Activated T-cell treated with anti-CD3 and anti-CD28 coated beads for 24 hours (primary cell): Measurements from ENCODE around the gene KAT5.
"Not testable (repeated sequence)": the region's sequence is repeated elsewhere in the genome, so short reads cannot be mapped to it uniquely, and the experiment has no call there.

ENCODE experiments used
- DNase-seq: peaks from one replicate; pipeline ENCODE4 v3.0.0-alpha.2; 2020; ENCODE audit warnings: low read depth

The KAT5 gene

DNA sequence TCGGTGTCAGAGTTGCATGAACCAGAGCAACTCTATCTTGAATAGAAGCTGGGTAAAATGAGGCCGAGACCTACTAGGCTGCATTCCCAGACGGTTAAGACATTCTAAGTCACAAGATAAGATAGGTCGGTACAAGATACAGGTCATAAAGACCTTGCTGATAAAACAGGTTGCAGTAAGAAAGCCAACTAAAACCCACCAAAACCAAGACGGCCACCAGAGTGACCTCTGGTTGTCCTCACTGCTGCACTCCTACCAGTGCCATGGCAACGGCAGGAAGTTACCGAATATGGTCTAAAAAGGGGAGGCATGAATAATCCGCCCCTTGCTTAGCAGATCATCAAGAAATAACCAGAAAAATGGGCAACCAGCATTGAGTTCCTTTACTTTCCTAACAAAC is 2.4 kb upstream of the KAT5 start:
- no peak for DNase-seq

DNA sequence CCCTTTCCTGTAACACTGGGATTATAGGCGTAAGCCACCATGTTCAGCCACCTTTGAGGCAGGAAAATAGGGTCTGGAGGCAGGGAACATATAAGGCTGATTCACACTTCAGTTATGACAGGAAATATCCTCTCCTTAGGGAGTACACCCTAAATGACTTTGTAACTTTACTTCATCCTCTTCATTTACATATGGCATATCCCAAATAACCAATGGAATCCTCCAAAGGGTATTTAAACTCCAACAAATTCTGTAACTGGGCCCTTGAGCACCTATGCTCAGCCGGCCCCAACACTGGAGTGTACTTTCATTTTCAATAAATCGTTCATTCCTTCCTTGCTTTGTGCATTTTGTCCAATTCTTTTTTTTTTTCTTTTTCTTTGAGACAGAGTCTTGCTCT is 1.6 kb upstream of the KAT5 start:
- no peak for DNase-seq

DNA sequence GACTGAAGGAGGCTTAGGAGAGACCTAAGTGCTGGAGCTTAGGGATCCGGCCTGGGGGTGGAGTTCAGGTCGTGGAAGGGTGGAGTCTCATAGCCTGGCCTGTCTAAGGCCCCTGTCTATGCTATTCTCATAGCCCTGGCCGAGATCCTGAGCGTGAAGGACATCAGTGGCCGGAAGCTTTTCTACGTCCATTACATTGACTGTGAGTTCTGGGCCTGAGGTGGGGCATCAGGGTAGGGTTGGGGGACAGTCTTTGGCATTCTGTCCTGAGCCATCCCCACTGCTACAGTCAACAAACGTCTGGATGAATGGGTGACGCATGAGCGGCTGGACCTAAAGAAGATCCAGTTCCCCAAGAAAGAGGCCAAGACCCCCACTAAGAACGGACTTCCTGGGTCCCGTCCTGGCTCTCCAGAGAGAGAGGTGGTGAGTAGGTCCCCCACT is 603 bp downstream of the KAT5 start:
- no peak for DNase-seq

DNA sequence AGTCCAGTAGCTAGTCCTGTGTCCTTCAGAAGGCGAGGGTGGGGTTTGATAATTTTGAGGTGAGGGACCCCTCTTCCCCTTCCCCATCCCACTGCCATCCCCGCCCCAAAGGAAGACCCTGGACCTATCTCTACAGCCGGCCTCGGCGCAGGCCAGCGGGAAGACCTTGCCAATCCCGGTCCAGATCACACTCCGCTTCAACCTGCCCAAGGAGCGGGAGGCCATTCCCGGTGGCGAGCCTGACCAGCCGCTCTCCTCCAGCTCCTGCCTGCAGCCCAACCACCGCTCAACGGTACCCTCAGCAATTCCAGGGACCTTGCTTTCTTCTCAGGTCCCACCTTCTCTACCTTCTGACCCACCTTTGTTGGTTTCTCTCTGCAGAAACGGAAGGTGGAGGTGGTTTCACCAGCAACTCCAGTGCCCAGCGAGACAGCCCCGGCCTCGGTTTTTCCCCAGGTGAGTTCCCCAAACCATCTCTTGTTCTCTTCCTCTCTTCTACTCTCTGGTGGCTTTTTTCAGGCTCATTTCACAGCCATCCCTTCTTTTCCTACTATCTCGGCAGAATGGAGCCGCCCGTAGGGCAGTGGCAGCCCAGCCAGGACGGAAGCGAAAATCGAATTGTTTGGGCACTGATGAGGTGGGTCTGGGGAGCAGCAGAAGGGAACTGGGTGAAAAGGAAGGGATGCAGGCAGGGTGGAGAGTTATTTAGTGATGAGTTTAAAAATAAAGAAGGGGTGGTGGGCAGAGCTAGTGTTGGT is 1.3 kb downstream of the KAT5 start:
- DNase-seq = no peak

DNA sequence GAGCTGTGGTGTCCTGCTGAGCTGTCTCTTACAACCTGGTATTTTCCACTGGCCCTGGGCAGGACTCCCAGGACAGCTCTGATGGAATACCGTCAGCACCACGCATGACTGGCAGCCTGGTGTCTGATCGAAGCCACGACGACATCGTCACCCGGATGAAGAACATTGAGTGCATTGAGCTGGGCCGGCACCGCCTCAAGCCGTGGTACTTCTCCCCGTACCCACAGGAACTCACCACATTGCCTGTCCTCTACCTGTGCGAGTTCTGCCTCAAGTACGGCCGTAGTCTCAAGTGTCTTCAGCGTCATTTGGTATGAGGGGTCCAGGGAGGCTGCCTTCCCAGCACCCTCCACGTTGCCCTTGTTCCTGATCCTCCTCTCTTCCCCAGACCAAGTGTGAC is 2.4 kb downstream of the KAT5 start:
- no peak for DNase-seq

DNA sequence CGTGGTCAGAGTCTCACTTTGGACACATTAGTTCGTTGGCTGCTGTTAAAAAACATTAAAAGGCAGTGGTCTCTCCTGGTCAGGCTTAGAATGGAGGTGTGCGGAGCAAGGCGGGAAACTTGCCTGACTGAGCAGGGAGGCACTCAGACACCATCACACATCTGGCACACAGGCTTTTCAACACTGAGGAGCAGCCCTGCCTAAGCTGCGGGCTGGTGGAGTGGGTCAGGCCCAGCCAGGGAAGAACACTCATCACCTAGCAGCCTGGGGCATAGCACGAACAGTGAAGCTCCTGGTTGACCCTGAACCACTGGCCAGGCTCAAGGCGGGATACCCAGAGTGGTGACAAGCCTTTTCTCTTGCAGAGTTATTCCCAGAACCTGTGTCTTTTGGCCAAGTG is 4.2 kb downstream of the KAT5 start:
- no peak for DNase-seq

DNA sequence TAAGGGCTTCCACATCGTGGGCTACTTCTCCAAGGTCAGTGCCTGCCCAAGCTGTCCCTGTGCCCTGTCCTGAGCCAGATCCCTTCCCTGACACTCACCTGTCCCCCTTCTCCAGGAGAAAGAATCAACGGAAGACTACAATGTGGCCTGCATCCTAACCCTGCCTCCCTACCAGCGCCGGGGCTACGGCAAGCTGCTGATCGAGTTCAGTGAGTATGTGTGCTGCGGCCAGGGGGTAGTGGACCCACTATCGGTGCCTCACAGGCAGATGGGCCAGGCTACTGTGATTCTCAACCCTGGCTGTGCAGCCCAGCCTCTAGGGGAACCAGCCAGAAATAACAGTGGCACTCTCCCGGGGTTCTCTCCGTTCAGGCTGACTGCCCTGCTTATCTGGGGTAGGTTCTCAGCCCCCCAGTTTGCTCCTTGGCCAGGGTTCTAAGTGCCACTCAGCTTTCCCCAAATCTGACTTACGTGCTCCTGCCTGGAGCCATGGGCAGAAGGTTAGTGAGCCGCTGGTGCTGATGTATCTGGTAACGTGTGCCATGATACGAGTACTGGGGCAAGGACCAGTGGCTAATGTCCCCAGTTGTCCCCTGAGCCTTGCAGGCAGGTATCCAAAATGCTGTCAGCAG is 4.8 kb downstream of the KAT5 start:
- no peak for DNase-seq

DNA sequence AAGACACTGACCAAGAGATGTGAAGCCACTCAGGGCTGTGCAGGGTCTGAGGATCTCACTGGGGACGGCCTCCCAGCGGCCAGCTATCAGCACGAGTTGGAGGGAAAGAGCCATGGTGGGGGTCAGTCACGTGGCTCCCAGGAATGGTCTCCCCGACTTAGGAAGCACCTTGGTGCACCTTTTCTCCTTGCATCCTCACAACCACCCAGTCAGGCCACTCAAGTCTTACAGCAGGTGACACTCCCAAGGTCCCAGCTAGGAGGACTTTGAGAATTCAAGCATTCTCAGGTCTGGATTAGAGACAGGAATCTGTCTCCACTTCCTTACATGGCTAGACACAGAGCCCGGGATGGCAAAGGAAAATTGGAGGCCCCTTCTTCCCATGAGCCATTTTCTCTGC is 5.9 kb downstream of the KAT5 start:
- DNase-seq = no peak

DNA sequence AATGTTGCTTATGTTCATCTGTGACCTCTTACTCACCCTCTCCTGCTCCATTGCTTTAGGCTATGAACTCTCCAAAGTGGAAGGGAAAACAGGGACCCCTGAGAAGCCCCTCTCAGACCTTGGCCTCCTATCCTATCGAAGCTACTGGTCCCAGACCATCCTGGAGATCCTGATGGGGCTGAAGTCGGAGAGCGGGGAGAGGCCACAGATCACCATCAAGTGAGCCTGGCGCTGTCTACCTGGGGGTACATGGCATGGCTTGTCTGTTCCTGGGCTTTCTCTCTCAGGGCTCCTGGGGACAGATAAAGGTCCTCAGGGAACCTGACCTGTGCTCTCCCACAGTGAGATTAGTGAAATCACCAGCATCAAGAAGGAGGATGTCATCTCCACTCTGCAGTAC is 6.5 kb downstream of the KAT5 start:
- DNase-seq = no peak

DNA sequence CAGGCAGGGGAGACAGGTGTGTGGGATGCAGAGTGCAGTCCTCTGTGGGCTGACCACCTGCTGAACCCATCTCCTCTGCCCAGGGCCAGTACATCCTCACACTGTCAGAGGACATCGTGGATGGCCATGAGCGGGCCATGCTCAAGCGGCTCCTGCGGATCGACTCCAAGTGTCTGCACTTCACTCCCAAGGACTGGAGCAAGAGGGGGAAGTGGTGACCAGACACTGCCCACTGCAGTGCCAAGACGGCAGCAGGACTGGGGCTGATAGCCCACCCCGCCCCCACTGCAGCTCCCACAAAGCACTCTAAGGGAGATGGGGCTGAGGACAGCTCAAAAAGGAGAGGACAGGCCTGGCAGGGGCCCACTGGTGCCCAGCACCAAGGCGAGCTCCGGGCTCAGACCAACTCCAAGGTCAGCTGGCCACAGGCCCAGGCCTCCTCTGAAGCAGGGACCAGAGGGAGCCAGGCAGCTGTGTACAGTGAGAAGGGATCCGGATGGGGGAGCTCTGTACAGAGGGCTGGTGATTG is 7.0 kb downstream of the KAT5 start:
- no peak for DNase-seq

DNA sequence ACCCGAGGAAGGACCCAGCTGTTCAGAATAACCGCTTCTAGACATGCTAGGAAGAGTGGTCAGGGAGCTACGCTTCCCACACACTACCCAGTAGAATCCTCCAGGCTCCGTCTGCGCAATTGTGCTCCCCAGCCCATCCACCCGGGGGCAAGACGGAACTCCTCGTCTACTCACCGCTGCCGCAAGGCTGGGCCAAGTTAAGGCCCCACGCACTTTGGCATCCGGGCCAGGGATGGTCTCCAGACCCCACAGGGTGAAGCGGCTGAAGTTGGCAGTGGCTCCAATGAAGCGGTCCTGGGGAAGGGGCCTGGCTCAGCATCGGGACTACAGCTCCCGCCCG is 7.8 kb downstream of the KAT5 start:
- DNase-seq = no peak

DNA sequence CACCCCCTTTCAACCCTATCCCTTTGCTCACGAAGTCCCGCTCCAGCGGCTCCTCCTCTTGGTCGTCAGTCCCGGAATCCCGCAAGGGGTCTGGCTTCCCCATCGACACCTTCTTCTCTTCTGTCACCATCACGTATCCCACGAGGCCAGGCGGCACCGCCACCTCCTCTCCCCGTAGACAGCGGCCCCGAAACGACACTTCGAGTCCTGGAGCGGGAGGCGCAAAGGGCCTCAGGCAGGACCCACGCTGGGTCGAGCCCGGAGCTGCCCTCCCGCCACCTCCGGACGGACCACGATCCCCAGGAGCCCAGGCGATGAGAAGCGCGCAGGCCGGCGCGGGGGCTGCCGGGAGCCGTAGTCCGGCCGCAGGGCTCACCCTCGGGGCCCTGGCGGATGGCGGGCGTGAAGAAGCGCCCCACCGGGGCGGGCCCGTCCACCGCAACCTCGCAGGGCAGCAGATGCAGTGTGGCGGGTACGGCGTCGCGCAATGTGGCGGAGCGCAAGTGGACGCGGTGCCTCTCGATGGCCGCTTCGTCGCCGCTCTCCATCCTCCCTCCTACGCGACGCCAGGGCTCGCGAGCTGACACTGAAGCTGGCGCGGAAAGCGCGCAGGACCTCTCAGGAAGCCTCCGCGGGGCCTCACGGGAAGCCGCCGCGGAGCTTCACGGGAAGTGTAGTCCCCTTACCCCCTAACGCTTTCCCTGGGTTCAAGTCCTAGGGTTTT is 8.3 kb downstream of the KAT5 start, which contains the start of gene RNASEH2C:
TSS of gene RNASEH2C (minus strand) at position 588 of the 724 bp plus-strand sequence. CDS start at position 548, 40 bp downstream.
- peak; percentile 76 for DNase-seq

DNA sequence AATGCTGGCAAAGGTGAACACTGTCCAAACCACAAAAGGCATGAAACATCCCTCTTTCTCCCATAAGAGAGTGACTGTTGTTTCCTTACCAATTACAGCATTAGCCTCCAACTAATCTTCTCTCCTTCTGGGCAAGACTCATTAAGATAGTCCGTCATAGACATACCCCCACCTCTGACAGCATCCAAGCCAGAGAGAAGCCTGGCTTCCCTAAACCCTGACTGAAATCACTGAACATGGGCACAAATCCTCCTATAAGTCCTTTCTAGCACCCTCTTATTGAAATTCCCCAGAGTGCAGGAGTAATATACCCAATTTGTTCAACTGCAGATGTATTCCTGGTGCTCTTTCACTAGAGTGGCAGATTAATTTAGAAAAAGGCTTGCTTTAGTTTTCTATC is 10.2 kb downstream of the KAT5 start:
- DNase-seq = no peak

DNA sequence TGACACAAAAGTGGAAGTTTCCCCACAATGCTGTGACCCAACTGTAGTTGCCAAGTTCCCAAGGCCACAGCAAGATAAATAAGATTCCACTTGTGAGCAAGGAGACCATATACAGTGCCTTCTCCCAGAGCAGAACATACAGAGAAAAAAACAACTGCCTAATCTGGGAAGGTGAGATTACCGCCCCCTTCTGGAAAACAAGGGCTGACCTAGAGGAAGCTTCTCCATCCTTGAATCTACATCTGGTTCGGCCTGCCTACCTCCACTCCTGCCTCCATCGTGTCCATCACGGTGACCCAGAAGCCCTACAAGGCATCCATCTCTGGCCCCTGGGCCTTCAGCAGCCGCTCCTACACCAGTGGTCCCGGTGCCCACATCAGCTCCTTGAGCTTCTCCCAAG is 14.6 kb downstream of the KAT5 start:
- DNase-seq = no peak

DNA sequence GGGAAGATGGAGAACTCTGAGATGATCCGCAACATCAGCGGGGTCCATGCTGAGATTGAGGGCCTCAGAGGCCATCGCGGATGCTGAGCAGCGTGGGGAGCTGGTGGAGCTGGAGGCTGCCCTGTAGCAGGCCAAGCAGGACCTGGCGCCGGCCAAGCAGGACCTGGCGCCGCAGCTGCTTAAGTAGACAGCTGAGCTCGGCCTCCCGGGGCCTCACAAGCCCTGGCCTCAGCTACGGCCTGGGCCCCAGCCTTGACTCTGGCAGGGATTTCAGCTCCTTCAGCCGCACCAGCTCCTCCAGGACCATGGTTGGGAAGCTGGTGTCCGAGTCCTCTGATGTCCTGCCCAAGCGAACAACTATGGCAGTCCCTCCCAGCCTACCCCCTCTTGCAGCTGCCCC is 15.8 kb downstream of the KAT5 start:
- DNase-seq = no peak

DNA sequence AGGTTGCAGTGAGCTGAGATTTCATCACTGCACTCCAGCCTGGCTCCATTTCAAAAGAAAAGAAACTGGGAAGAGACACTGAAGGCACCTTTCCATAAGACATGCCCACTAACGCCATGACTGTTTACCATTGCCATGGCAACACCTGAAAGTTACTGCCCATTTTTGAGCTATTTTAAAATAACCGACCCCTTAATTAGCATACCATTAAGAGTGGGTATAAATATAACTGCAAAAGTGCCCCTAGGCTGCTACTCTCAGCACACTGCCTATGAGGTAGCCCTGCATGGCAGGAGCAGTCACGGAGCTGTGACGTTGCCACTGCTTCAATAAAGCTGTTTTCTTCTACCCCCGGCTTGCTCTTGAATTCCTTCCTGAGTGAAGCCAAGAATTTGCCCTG is 18.4 kb downstream of the KAT5 start:
- DNase-seq = no peak

DNA sequence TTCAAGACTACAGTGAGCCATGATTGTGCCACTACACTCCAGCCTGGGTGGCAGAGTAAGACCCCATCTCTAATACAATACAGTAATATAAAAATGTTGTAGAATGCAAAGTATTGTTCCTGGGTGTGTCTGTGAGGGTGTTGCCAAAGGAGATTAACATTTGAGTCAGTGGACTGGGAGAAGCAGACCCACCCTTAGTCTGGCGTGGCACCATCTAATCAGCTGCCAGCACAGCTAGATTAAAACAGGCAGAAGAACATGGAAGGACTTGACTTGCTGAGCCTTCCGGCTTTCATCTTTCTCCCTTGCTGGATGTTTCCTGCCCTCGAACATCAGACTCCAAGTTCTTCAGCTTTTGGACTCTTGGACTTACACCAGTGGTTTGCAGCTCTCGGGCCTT is 23.1 kb downstream of the KAT5 start:
- not testable (repeated sequence) for DNase-seq

DNA sequence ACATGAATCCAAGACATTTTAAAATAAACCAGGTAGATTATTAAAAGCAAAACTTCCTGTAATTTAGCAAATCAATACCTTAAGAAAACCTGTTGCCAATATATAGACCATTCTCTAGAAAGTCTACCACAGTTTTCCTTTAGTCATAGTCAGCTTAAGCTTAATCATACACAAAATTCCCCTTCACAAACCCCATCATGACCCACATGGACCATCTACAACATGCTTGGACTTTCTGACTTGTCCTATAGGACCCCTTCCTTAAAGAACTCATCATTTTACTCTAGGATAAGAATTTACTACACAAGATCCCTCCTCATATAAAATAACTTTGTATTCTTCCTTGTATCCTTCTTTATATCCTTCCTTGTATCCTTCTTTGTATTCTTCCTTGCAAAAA is 24.8 kb downstream of the KAT5 start:
- no peak for DNase-seq

DNA sequence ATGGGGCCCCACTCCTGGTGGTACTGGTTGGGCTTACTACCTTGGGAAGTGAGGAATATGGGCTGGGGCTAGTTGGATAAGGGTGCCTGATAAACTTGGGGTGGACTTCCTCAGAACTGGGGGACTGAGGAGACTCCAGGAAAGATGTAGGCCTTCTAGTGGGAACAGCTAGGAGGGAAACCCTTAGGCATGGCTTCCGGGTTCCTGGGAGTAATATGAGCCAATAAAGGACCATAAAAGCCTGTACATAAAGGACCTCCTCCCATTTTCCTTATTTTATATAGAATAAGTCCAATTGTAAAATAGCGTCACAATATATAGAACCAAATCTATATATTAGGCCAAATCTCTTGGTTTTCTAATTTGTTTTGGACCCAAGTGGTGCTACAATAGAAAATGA is 27.0 kb downstream of the KAT5 start:
- no peak for DNase-seq

DNA sequence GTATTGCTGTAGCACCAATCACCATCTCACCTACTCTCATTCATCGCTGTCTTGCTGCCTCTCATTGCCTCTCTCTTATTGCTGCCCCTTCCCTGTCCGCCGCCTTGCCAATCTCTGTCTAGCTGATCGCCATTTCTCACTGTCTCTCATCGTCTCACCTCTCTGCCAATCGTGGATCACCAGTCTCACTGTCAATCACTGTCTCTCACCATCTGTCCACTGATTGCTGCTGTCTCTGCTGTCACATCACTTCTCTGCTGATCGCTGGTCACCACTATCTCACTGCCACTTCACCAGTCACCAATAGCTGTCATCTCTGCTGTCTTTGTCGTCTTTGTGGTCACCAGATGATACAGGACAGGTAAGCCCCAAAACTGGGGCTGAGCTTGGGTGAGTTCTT is 29.1 kb downstream of the KAT5 start:
- DNase-seq = no peak

DNA sequence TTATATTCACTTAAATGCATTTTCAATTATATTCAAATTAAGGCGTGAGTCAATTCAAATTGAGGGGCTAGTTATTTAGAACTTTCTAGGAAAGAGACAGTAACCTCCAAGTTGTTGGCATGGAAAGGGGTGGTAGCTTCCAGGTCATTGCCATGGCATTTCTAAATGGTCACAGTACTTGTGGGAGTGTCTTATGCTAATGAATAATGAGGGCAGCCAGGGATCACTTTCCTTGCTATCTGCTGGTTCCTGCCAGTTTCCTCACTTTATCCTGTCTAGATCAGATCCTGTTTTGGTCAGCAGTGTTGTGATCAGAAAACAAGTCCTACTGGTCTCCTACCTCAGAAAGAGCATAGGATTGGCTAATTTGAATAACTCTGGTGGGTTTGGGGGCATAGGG is 30.3 kb downstream of the KAT5 start:
- no peak for DNase-seq

DNA sequence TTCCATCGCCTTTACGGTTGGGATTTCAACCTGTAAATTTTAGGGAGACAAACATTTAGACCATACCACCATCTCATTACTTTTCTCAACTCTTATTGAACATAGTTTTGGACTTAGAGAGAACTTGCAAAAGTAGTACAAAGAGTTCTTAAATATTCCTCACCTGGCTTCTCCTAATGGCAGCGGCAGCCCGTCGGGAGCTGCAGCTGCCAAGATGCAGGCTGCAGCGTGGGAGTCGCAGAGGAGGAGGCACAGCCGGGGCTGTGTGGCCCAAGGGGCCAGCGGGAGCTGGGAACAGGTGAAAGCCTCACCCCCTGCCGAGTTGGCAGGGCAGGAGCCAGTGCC is 31.6 kb downstream of the KAT5 start:
- DNase-seq = no peak

DNA sequence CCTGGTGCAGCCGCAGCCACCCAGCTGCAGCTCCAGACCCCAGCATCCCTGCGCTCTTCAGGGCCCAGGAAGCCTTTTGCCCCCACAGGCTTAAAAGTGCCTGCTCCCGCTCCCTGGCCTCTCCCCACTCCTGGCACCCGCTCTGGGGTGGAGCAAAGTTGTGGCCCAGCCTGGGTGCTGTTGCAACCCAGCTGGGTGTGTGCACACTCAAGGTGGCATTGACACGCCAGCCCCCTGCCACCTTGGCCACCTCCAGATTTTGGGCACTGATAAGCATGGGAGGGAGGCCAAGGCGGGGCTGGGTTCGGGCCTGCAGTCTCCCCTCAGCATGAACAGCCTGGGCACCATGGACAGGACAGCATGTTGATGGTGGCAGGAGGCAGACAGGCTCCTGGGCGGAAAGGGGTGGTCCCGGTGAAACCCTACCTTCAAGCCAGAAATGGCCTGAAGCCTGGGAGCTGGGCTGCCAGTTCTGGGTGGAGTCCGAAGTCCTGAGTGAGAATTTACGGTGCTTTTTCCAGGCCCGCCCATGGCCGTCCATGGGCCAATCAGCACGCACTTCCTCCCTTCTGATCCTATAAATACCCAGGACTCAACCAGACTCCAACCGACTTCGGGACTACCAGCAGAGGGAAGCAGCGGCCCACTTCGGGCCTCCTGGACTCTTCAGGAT is 32.1 kb downstream of the KAT5 start:
- no peak for DNase-seq
